GM19468 (cell line): ENCODE results near the gene GPX3.

ENCODE experiments used
- ATAC-seq: cut with Tn5 transposase; IDR thresholded peaks from one replicate; pipeline ENCODE4 v1.9.1; 2021; ENCODE audit warnings: mild to moderate bottlenecking, moderate library complexity, moderate number of reproducible peaks; ENCODE audit not compliant: unreplicated experiment; ENCODE audit errors: extremely low read depth

The GPX3 gene, protein sequence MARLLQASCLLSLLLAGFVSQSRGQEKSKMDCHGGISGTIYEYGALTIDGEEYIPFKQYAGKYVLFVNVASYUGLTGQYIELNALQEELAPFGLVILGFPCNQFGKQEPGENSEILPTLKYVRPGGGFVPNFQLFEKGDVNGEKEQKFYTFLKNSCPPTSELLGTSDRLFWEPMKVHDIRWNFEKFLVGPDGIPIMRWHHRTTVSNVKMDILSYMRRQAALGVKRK

DNA sequence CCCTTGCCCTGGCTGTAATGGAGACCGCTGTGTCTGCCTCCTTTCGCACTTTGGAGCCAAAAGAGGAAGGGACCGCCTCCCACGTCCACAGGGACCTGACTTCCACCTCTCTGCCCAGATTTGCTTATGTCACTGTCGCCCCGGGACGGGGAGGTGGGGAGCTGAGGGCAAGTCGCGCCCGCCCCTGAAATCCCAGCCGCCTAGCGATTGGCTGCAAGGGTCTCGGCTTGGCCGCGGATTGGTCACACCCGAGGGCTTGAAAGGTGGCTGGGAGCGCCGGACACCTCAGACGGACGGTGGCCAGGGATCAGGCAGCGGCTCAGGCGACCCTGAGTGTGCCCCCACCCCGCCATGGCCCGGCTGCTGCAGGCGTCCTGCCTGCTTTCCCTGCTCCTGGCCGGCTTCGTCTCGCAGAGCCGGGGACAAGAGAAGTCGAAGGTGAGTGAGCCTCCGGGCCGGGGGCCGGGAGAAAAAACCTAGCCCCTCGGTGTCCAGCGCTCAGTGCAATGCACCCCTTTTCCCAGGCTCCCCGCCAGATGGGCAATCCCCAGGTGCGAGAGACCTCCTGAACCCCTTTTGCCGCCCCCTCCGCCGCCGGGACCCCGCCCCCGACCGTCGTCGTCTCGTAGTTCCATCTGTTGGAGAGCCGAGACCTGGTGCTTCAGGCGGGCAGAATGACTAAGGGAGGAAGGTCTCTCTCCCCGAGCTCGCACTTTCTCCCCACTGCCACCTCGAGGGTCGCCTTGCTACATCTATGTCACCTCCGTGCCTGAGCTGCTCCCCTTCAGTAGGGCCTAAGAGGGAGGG is at the start of gene GPX3:
GPX3 (plus strand) TSS at position 288 of the 807 bp plus-strand sequence; CDS start at position 352, 64 bp downstream.
- ATAC-seq, result peak; percentile 41

DNA sequence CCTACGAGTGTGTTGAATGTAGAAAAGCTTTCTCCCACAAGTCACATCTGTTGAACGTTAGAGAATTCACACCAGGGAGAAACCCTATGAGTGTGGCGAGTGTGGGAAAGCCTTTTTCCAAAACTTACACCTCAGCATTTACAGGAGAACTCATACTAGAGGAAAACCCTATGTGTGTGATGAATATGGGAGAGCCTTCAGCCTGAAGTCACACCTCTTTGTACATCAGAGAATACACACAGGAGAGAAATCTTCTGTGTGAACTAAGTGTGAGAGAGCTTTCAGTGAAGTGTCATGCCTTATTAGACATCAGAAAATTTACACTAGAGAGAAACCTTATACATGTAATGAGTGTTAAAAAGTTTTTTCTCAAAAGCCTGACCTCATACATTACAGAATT is 41.8 kb upstream of the GPX3 start:
- ATAC-seq, result no peak

DNA sequence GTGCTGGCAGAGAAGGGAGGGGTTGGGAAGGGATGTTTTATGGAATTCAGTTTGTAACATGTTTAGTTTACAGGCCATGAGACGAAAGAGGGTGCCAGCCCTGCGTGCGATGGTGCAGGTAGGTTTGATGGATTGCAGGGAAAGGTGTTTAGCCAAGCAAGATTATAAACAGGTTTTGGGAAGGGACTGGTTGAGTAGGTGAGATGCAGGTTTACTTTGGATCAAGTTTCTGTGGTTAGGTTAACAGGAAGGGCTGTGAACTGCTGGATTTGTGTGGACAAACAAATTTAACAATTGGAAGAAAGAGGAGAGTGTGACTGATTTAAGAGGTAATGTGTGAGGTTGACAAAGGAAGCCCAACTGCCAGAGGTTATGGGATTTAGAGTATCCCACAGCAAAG is 32.6 kb upstream of the GPX3 start:
- no peak for ATAC-seq

DNA sequence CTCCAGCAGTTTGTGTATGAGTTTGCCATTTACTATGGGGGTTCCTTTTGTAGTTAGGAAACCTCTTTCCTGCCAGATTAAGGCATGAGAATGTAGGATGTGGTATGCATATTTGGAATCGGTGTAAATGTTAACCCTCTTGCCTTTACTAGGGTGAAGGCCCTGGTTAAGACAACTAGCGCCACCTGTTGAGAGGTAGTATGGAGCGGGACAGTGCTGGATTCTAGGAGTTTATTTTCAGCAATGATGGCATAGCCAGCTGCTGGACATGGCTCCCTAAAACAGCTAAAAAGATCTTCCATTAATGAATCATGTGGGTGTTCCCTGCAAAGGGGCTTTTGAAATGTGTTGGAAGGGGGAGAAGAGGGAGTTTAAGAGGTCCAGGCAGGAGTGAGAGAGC is 30.7 kb upstream of the GPX3 start:
- no peak for ATAC-seq

DNA sequence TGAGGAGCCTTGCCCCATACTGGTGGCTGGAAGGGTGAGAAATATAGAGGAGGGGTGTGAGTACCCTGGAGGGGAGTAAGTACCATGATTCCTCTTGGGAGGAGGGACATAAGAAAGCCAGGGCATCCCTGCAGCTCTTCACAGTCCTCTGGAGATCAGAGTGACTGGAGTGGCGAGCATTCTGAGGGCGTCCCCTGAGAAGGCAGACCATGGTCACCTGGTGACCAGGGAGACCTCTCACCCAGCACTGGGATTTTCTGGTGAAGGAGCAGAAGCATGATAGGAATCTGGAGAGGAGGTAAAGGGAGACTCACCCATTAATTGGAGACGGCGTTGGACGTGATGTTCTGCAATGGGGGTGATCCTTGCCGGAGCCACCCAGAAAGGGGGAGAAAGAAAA is 27.7 kb upstream of the GPX3 start:
- ATAC-seq, result no peak

DNA sequence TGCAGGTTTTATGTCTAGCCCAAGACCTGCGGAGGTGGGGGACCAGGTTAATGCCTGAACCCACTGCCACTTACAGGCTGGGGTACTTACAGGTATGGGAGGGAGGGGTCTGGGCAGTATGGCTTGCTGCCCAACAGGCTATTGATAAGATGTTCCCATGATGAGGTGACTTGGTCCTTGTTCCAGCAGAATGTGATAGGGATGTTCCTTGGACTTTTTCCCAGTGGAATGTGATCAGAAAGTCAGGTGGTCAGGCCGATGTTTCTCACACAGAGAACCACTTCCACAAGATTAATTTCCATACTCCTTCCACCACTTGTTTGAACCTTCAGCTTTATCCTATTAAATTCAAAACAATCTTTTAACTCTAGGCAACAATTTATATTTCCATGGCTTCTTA is 27.0 kb upstream of the GPX3 start:
- no peak for ATAC-seq

DNA sequence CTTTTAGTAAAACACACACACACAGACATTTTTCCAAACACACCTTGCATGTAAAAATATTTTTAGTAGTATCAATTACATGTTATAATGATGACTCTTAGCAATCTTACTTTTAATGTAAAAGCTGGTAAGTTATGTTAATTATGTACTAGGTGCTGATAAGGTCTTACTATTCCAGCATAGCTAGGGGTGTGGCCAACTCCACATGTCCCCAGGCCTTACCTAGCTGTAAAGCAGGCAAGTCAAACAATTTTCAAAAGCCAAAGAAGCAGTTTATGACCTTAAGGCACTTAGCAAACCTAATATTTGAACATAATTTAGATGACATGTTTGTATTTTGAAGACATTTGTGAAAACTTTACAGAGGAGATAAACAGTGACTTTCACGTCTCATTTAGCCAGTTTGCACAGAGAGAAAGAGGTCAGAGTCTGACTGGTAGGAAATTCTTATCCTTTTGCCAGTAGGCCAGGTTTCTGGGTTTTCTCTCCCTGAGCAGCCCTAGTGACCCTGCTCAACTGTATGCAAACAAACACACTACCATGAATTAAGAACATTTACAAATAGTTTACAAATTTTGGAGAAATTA is 26.5 kb upstream of the GPX3 start:
- ATAC-seq, result no peak

DNA sequence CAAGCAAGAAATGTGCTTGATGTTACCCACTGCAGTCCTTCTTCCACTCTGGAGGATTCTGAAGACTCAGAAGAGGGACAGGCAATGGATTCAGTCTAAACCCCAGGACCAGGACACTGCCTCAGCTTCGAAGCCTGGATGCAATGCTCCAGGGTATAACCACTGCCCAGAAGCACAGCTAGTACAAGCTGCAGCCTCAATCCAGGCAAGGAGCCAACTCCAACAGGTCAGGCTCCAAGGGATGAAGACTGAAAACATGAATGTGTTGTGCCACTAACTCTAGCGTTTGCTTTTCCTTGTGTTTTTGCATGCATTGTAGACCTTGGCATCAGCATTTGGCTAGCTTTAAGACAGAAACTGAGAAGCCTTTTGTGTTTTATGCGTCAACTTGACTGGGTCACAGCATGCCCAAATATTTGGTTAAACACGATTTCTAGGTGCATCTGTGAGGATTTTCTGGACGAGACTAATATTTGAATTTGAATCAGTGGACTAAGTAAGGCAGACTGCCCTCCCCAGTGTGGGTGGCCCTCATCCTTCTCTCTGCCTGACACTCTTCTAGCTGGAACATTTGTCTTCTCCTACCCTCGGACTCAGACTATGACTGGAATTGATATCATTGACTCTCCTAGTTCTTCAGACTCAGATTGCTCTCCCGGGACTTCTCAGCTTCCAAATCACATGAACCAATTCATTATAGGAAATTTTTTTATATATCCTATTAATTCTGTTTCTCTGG is 20.5 kb upstream of the GPX3 start:
- no peak for ATAC-seq

DNA sequence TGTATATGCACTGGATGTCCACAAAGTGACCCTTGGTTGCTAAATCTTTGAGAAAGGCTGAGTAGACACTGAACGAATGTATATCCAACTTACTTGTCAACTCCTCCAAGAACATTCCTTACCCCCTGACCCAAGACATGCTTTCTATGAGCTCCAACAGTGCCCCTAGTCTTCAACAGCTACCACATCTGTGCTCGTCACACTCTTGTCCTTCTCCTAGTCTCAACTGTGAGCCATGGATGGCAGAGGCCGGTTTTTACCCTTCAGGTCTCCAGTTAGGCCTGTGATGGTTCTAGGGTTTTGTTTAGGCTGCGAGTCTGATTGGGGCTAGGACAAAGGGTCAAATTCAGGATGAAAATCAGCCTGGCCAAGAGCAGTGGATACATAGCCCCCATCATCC is 19.0 kb upstream of the GPX3 start:
- no peak for ATAC-seq

DNA sequence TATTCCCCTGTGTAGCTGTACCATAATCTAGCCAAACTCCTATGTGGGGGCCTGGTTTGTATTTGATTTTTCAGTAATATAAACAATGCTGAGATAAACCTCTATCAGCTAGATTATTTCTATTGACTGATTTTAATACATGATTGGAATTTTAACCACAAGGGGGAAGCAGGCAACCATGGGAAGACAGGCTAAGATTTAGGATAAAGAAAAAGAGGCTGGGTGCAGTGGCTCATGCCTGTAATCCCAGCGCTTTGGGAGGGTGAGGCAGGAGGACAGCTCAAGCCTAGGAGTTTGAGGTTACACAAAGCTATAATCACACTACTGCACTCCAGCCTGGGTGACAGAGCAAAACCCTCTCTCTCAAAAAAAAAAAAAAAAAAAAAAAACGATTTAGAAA is 18.1 kb upstream of the GPX3 start:
- ATAC-seq, result no peak

DNA sequence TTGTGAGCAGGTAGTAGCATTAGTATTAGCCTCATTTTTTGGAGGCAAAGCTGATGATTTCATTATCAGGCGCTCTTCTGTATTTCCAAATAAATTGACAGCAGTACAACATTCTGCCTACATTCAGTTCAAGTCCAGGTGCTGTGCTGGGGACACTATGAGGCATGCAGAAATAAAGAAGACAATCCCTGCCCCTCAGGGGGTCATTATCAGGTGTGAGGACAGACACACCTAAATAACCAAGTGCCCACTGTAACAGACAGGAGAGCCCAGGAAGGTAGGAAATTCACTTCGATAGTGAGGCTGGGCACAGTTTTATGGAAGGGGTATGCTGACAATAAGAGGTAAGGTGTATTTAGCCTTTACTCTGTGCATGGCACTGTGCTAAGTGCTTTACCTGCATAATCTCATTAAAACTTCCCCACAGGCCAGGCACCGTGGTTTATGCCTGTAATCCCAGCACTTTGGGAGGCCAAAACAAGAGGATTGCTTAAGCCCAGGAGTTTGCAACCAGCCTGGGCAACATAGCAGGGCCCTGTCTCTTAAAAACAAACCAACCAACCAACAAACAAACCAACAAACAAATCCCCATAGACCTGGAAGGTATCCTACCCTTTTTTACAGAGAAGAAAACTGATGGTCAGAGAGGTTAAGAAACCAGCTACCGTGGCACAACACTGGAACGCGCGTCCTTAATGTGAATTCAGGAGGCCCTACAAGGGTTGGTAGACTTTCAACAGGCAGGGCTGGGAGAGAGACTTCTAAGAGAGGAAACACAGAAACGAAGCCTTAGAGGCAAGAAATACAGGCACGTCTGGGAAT is 17.5 kb upstream of the GPX3 start:
- ATAC-seq, result no peak

DNA sequence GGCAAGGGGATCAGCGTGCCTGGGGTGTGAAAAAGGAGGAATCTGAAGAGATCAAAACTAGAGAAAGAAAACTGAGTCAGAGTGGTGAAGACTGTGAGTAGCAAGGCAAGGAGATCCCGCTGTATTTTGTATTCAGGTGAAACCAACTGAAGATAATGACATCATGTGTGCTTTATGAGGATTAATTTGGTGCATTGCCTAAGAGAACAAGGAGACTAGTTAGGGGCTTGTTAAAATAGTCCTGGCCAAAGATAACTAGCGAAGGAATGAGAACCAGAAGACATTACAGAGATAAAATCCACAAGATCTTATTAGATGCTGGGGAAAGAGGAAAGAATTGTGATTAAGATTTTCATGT is 16.9 kb upstream of the GPX3 start:
- no peak for ATAC-seq

DNA sequence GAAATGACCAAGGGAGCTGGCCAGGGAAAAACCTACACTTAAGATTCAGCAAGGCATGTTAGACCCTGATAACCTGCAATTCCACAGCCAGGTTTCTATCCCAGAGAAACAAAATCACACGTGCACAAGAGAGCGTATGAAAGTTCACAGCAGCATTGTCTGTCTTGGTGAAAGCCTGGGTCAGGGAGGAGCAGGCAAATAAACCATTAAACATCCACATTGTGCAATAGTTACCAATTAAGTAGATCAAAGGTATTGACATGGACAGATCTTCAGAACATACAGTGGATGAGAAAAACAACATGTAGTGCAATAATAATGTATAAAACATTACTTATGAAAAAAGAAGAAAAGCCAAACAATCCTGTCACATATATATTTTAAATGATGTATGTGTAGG is 15.9 kb upstream of the GPX3 start:
- no peak for ATAC-seq

DNA sequence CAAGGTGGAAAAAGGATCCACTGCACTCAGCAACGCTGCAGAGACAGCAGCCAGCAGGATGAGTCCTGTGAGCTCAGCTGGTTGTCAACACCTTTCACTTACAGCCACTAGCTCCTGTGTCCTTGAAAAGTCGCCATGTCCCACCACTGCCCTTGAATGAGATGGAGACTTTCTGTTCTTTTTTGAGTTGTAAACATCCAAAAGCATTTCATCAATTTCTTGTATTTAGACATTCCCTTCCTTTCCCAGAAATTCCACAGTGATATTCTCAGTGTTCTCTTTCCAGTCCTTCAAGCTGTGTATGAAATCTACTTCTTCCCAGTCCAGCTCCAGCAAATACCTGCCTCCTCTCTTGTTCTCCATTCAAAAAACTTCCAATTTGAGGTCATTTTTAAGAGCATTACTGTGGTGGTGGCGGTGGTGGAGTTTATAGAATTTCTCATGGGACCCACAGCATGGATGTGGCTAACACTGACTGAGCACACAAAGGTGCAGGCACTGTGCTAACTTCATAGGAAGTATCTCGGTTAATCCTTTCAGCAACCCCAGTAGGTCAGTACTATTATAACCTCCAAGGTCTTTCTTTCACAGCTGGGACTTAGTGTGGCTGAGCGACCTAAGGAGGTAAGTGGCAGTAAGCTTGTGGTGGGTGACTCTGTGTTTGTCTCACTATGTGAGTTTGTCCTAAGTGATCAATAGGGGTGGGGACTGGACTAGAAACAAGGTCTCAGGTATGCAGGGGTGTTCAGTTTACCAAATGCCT is 15.0 kb upstream of the GPX3 start:
- no peak for ATAC-seq

DNA sequence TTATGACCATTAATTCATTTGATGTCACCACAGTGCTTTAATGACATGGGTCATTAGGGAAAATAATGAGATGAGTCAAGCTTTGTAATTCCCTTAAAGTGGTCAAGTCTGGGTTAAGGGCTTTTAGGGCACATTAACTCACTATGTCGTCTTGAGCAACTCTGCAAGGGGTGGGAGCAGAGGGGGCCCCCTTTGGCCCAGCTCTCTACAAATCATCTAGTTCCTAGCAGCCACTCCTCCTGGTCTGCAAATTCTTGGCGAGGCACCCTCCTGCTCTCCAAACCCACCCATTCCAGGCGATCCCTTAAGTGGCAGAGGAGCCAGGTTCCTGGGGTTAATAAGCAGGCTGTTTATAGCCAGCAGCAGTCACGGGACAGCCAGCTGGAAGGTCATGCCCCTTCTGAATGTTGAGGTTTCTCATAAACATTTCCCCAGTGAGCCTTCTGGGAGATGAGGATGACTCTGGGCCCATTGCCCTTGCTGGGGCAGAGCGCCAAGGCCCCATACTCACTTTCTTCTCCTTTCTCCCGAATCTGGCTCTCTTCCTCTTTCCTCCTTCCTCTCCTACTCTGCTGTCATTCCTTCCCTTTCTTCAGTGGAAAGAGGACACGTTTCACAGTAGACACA is 14.3 kb upstream of the GPX3 start:
- ATAC-seq, result no peak

DNA sequence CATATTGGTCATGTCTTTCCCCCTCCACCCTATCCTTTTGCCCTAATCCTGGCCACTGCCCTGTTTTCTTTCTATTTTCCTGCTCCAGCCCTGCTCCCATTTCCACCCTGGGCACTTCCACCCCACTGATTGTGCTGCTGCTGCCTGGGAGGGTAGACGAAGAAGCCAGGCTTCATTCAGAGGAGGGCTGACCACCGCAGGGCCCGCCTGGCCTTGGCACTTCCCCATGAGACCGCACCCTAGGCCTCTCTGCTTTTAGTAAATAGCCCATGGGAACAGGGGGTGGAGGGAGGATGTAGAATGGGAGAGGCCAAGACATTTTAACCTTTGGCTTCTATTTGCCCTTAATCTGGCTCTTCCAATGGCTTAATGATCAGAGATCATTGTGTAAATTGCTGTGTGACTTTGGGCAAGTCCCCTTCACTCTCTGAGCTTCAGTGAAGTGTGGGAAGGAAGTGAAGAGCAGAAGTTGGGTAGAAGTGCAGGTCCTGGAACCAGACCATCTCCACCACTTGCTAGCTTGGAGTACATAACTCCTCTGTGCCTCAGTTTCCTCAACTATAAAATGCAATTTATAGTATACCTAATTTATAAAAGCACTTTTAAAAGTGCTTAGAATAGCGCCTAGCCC is 13.6 kb upstream of the GPX3 start:
- ATAC-seq, result no peak

DNA sequence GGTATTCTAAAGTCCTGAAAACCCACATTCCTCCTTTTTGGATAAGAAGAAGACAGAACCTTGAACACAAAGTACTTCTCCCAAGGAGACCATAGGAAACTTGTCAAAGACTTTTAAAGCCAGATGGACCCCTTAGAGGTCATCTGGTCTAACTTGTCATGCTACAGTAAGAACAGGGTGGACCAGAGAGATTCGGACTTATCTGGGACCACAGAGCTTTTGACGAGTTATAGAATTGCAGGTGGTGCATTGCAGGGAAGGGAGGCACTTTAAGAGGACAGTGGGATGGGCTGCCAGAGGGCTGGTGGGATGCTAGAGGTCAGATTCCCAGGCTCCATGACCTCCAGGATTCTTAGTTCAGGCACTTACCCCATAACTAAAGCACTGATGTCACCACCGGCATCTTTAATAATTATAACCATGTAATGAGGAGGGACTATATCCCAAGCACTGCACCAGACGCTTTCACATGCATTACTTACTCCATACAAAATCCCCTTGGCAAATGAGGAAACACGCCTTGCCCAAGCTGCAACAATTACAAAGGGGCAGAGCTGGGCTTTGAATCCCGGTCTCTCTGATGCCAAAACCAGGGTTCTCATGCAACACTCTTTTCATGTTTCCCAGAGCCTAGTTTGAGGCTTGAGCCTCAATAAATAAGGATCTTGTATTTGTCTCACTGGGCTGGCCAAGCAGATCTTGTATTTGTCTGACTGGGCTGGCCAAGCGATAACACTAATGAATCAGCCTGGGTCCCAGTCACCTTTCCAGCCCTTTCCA is 12.8 kb upstream of the GPX3 start:
- no peak for ATAC-seq

DNA sequence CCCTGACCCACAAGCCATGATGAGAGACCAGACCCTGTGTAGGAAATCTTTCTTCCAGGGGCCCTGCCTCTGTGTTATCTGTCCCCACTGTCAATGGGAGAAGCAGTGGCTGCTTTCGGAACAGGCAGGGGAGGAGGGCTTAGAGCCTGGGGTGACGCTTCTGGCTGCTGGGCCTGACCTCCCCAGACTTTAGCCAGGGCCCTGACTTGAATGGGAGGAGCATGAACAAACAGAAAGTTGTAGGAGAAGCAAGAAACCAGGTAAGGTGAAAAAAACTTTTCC is 12.2 kb upstream of the GPX3 start:
- ATAC-seq, result no peak
